OCI-LY7 (cell line): ENCODE measurements around the gene PDZK1. TPM values are rescaled to one million over a fixed set of nuclear protein-coding genes. Genes with fewer than 3 reads are reported as not detected.

ENCODE experiments used
- BruUV-seq: library from RNA; stranded (reverse); fragments of 400-500 nt; replicated peaks from 2 replicates; lab custom pipeline; 2021; lab: Mats Ljungman, UMichigan
- CTCF ChIA-PET: fragments of 300-600 bp; sonication (Branson Sonifier 250); formaldehyde crosslinking; loops from one replicate; lab custom pipeline; 2022; ENCODE audit warnings: antibody characterized with exemption; ENCODE audit not compliant: unreplicated experiment; lab: Charles Lee
- POLR2A ChIA-PET: fragments of 300-600 bp; sonication (Branson Sonifier 250); formaldehyde crosslinking; loops from one replicate; lab custom pipeline; 2022; ENCODE audit warnings: antibody characterized with exemption; lab: Charles Lee
- DNase-seq: peaks from one replicate; pipeline ENCODE4 v3.0.0-alpha.2; 2015; ENCODE audit warnings: low spot score
- H2AFZ ChIP-seq: fragments of 200-600 bp; sonication (generic), shearing (Covaris generic); 2 replicates; pipeline ENCODE4 v1.6.1; 2014; ENCODE audit warnings: mild to moderate bottlenecking, antibody characterized with exemption, low read length, moderate library complexity
- H3K27ac ChIP-seq: fragments of 200-600 bp; sonication (generic); 2 replicates; pipeline ENCODE4 v1.5.1; 2014; ENCODE audit warnings: mixed run types, low read depth, mild to moderate bottlenecking, moderate library complexity, low read length, inconsistent platforms; ENCODE audit not compliant: poor library complexity, severe bottlenecking
- H3K36me3 ChIP-seq: fragments of 200-600 bp; sonication (generic); 2 replicates; pipeline ENCODE4 v1.6.1; 2014; ENCODE audit warnings: mild to moderate bottlenecking, antibody characterized with exemption, low read length, moderate library complexity, mixed read lengths; ENCODE audit not compliant: insufficient read depth
- H3K4me1 ChIP-seq: fragments of 200-600 bp; sonication (generic); 2 replicates; pipeline ENCODE4 v1.5.1; 2014; ENCODE audit warnings: mild to moderate bottlenecking, low read length; ENCODE audit not compliant: insufficient read depth, poor library complexity, severe bottlenecking
- H3K4me2 ChIP-seq: fragments of 200-600 bp; sonication (generic); 2 replicates; pipeline ENCODE4 v1.6.1; 2014; ENCODE audit warnings: mild to moderate bottlenecking, low read length
- H3K4me3 ChIP-seq: fragments of 200-600 bp; sonication (generic); 2 replicates; pipeline ENCODE4 v1.5.1; 2014; ENCODE audit warnings: mild to moderate bottlenecking, low read depth, low read length; ENCODE audit not compliant: poor library complexity, severe bottlenecking
- H3K79me2 ChIP-seq: fragments of 200-600 bp; sonication (generic); 2 replicates; pipeline ENCODE4 v1.6.1; 2016; ENCODE audit warnings: low read depth, mild to moderate bottlenecking, low read length, moderate library complexity, mixed read lengths; ENCODE audit not compliant: insufficient read depth
- H3K9me2 ChIP-seq: fragments of 200-600 bp; sonication (generic); 2 replicates; pipeline ENCODE4 v1.6.1; 2016; ENCODE audit warnings: mild to moderate bottlenecking, low read length, mixed read lengths; ENCODE audit not compliant: insufficient read depth
- H3K9me3 ChIP-seq: fragments of 200-600 bp; sonication (generic); 2 replicates; pipeline ENCODE4 v1.6.1; 2014; ENCODE audit warnings: mild to moderate bottlenecking, mixed run types, low read length, mixed read lengths
- H4K20me1 ChIP-seq: fragments of 200-600 bp; sonication (generic); 2 replicates; pipeline ENCODE4 v1.6.1; 2014; ENCODE audit warnings: mild to moderate bottlenecking, antibody characterized with exemption, low read length, moderate library complexity, mixed read lengths; ENCODE audit not compliant: insufficient read depth
- CTCF ChIP-seq: fragments of 200-600 bp; sonication (generic); conservative IDR thresholded peaks from 2 replicates; pipeline ENCODE4 v1.5.1; 2014; ENCODE audit warnings: mild to moderate bottlenecking, antibody characterized with exemption, low read length, moderate library complexity, mixed read lengths
- EZH2phosphoT487 ChIP-seq: fragments of 200-600 bp; sonication (generic); IDR thresholded peaks from 2 replicates; pipeline ENCODE4 v1.6.1; 2018; ENCODE audit warnings: low read depth, borderline replicate concordance, mild to moderate bottlenecking, mixed run types, antibody characterized with exemption, low read length, moderate library complexity, mixed read lengths
- intact Hi-C: fragments of 100-400 bp; cut with micrococcal nuclease; formaldehyde crosslinking; loops from one replicate; pipeline ENCODE4 v1.10.0; 2022; ENCODE audit not compliant: unreplicated experiment
- total RNA-seq, 2 experiments: library from RNA; depleted of rRNA in 1 of 2; stranded (reverse); fragments of >200 nt in 1 of 2; shearing (Covaris generic) in 1 of 2; gene quantifications; 2 replicates each; pipeline ENCODE4 v1.2.3, GENCODE V29; 2014 to 2022

The PDZK1 gene
- total RNA-seq, 2 experiments from 2014 or later, result 0.23 TPM; not detected in 1

GRCh38 chr1:145736191-145736590 lies 29.0 kb upstream of the PDZK1 start:
- BruUV-seq, result no TSS peak
- no peak overlapping the region for H3K27ac ChIP-seq
- H3K36me3 ChIP-seq, result peaks cover 2% of the 10 kb centered on the region
- POLR2A ChIA-PET, result interaction anchor here (1.0 kb wide), 1 partner anchor 21 kb away, joined by 3 read pairs; no protein-coding TSS in a partner anchor
- no peak overlapping the region for H2AFZ ChIP-seq
- DNase-seq, result no peak
- H3K9me3 ChIP-seq, result no peaks in the 10 kb centered on the region
- H3K4me1 ChIP-seq, result no peaks in the 10 kb centered on the region
- no peak for TF ChIP-seq CTCF
- TF ChIP-seq EZH2phosphoT487, result no peak
- H3K9me2 ChIP-seq, result no peaks in the 10 kb centered on the region
- H3K4me3 ChIP-seq, result no peak overlapping the region
- CTCF ChIA-PET, result no interaction called here
- H3K79me2 ChIP-seq, result no peaks in the 10 kb centered on the region
- intact Hi-C loops, result loop anchor here (10.0 kb wide), 1 partner anchor 51 kb away; no protein-coding TSS in a partner anchor
- no peaks in the 10 kb centered on the region for H4K20me1 ChIP-seq
- H3K4me2 ChIP-seq, result no peak overlapping the region

- H3K27ac ChIP-seq, result no peak overlapping the region
- no peak overlapping the region for H3K4me3 ChIP-seq
- H3K4me2 ChIP-seq, result no peak overlapping the region
- no TSS peak for BruUV-seq
- H3K79me2 ChIP-seq, result no peaks in the 10 kb centered on the region
- H3K4me1 ChIP-seq, result no peaks in the 10 kb centered on the region
- ChIA-PET CTCF (no interaction called here), POLR2A (no interaction called here)
- no peak for TF ChIP-seq CTCF
- no peak for TF ChIP-seq EZH2phosphoT487
- H3K9me3 ChIP-seq, result no peaks in the 10 kb centered on the region
- no peaks in the 10 kb centered on the region for H3K9me2 ChIP-seq
- H4K20me1 ChIP-seq, result no peaks in the 10 kb centered on the region
- intact Hi-C loops, result loop anchor here (10.0 kb wide), 1 partner anchor 46 kb away; no protein-coding TSS in a partner anchor
- H3K36me3 ChIP-seq, result no peaks in the 10 kb centered on the region
- H2AFZ ChIP-seq, result no peak overlapping the region
- no peak for DNase-seq
Measured at GRCh38 chr1:145730900-145731299, 23.7 kb upstream of the PDZK1 start.

- ChIA-PET CTCF (no interaction called here), POLR2A (no interaction called here)
- no peak overlapping the region for H3K4me2 ChIP-seq
- TF ChIP-seq EZH2phosphoT487 (no peak), CTCF (no peak)
- H3K4me1 ChIP-seq, result no peaks in the 10 kb centered on the region
- no peaks in the 10 kb centered on the region for H3K36me3 ChIP-seq
- H3K4me3 ChIP-seq, result no peak overlapping the region
- H4K20me1 ChIP-seq, result no peaks in the 10 kb centered on the region
- intact Hi-C loops, result loop anchor here (10.0 kb wide), 1 partner anchor 46 kb away; no protein-coding TSS in a partner anchor
- no peaks in the 10 kb centered on the region for H3K79me2 ChIP-seq
- no peak for DNase-seq
- no TSS peak for BruUV-seq
- no peak overlapping the region for H3K27ac ChIP-seq
- H3K9me2 ChIP-seq, result no peaks in the 10 kb centered on the region
- no peaks in the 10 kb centered on the region for H3K9me3 ChIP-seq
- no peak overlapping the region for H2AFZ ChIP-seq
Measured at GRCh38 chr1:145730467-145730866, 23.3 kb upstream of the PDZK1 start.
